ENCODE measurements around the gene NCS1.

The NCS1 gene

DNA sequence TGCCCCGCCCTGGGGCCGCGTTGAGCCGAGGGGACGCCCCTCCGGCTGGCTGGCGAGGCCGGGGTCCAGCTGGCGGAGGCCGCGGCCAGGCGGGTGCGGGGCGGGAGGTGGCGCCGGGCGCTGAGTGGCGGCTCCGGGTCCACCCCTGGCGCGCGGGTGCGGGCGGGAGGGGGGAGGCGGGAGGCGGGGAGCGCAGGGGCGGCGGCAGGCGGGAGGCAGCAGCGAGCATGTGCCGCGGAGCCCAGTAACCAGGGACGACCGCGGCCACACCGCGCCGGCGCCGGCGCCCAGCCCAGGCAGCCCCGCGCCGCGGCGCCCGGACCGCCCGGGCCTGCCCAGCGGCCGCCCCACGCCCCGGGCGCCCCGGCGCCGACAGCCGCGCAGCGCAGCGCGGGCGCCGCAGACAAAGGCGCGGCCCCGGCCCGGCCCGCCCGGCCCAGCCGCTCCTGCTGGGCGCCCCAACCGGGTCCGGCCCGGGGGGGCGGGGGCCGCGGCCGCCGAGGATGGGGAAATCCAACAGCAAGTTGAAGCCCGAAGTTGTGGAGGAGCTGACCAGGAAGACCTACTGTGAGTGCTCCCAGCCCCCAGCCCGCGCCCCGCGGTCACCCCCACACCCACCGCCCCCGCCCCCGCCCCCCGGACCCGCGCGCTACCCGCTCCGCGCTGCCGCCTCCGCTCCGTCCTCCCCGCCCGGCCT is at the start of gene NCS1:
Gene NCS1 (plus strand): TSS at position 244 of the 697 bp plus-strand sequence. CDS start 260 bp downstream, at position 504.
- CTCF ChIA-PET = no interaction called here
- TF ChIP-seq, protein P1, sequence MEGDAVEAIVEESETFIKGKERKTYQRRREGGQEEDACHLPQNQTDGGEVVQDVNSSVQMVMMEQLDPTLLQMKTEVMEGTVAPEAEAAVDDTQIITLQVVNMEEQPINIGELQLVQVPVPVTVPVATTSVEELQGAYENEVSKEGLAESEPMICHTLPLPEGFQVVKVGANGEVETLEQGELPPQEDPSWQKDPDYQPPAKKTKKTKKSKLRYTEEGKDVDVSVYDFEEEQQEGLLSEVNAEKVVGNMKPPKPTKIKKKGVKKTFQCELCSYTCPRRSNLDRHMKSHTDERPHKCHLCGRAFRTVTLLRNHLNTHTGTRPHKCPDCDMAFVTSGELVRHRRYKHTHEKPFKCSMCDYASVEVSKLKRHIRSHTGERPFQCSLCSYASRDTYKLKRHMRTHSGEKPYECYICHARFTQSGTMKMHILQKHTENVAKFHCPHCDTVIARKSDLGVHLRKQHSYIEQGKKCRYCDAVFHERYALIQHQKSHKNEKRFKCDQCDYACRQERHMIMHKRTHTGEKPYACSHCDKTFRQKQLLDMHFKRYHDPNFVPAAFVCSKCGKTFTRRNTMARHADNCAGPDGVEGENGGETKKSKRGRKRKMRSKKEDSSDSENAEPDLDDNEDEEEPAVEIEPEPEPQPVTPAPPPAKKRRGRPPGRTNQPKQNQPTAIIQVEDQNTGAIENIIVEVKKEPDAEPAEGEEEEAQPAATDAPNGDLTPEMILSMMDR (IDR thresholded peaks at IDR 0.05; ENCODE audit: control extremely low read depth, extremely low read depth, low read depth, missing control alignments) = no peak
- DNase-seq (ENCODE audit: extremely low spot score) = peak; percentile 67
- POLR2A ChIA-PET = no interaction called here

DNA sequence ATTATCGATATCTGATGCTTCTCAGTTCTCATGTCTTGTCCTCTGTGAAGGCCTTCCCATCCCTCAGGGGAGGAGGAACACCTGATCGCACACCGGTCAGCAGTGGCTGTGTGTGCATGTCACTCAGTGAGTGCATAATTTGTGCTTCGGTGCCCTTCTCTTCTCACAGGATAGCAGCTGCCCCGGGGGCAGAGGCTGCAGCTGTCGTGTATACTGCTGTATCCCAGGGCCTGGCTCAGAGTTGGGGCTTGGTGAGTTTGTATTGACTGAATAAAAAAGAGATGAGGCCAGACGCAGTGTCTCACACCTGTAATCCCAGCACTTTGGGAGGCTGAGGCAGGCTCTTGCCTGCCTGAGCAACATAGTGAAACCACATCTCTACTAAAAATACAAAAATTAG is 49.7 kb upstream of the NCS1 start:
- POLR2A ChIA-PET = interaction anchor here (0.7 kb wide), 1 partner anchor 300 kb away, joined by 3 read pairs; no protein-coding TSS in a partner anchor
- TF ChIP-seq, protein P1 (IDR thresholded peaks at IDR 0.05; ENCODE audit: control extremely low read depth, extremely low read depth, low read depth, missing control alignments) = no peak
- no peak for DNase-seq (ENCODE audit: extremely low spot score)
- CTCF ChIA-PET = interaction anchor here (0.9 to 1.8 kb wide), 5 partner anchors 10 to 192 kb away, joined by 3 to 9 read pairs (median 4); no protein-coding TSS in a partner anchor

DNA sequence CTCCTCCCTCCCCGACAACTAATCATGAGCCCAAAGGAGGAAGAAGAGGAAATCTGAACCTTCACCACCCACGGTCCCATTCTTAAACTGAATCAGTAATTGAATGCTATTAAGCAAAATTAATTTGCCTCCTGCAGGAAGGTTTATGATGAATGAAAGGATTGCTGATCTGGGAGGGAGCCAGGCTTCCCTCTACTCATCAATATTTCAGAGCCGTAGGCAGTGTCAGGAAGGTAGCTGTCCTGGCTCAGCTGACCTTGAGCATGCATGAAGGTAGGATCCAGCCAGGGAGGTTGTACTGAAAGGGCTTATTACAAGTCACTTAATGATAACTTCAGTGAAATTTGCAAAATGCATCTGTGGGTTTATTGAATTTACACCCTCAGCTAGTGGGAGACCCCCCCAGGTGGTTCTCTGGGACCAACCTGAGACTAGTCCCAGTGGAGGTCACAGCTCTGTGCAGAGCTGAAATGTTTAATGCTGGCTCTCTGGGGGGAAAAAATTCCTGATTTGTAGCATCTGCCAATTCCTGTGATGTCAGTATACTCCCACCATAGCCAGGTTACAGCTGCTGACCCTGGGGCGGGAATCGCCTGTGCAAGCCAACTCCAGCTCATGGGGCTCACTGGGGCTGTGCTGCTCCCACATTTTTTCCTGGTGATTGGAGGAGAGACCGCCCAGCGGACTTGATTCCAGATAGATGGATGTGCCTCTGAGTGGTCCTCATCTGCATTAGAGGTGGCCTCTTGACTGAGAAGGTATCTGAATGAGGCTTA is 47.9 kb upstream of the NCS1 start:
- TF ChIP-seq, protein P1 (IDR thresholded peaks at IDR 0.05; ENCODE audit: control extremely low read depth, extremely low read depth, low read depth, missing control alignments) = no peak
- DNase-seq (ENCODE audit: extremely low spot score) = no peak
- ChIA-PET CTCF (interaction anchor here (1.1 to 1.5 kb wide), 3 partner anchors 10 to 17 kb away, joined by 3 to 6 read pairs (median 5); no protein-coding TSS in a partner anchor), POLR2A (interaction anchor here (0.7 to 1.4 kb wide), 2 partner anchors 8 to 132 kb away, joined by 4 to 5 read pairs; no protein-coding TSS in a partner anchor)

DNA sequence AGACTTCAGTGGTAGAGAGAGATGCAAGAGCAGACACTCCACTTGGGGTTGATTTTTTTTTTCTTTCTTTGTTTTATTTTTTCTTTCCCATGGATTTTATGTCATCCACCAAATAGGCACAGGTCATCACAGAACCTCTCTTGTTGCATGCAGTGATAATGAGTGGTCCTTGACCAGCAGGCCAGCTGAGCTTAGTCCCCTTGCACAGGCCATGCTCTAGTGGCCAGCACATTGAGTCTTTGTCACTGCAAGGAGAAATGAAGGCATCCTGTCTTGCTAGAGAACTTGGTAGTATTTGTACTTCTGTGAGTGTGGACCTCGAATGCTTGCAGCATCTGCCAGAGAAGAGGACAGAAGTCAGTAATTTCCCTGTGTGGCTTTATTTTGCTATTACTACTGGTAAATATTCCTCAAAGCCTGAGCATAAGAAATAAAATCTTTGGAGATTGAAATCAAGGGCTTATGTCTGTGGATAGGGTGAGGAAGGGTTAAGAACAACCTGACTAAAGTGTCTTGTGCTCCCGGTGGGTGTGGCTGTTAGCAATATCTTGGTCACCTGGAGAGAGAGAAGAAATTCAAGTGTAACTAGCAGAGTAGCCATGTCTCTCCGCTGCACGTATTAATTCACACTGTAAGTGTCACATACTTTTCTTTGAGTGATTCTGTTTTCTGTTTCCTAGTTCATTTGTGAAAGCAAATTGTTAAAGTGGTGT is 45.3 kb upstream of the NCS1 start:
- DNase-seq (ENCODE audit: extremely low spot score) = no peak
- TF ChIP-seq, protein P1 (IDR thresholded peaks at IDR 0.05; ENCODE audit: control extremely low read depth, extremely low read depth, low read depth, missing control alignments) = no peak
- ChIA-PET POLR2A (no interaction called here), CTCF (interaction anchor here (1.1 kb wide), 1 partner anchor 20 kb away, joined by 4 read pairs; no protein-coding TSS in a partner anchor)

DNA sequence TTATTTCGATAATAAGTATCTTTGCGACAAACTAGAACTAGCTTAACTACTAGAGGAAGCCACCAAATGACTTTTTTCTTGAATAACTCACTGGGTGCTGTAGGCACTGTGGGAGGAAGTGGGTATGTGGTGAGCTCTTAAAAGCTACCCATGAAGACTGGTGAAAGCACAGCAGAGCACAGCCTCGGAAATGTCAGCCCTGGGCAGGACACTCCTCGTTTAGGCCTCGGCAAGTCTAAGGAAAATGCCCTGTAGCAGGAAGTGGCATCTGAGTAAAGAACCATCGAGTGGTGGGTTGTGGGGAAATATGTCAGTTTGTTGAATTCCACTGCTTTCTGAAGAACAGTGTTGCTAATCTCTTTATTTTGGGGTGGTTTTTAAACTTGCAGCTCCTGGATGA is 44.0 kb upstream of the NCS1 start:
- DNase-seq (ENCODE audit: extremely low spot score) = no peak
- ChIA-PET POLR2A (interaction anchor here (0.6 to 0.9 kb wide), 2 partner anchors 12 to 13 kb away, joined by 3 read pairs; no protein-coding TSS in a partner anchor), CTCF (interaction anchor here (1.0 to 3.2 kb wide), 3 partner anchors 11 to 116 kb away, joined by 3 to 13 read pairs (median 7); no protein-coding TSS in a partner anchor)
- TF ChIP-seq, protein P1 (IDR thresholded peaks at IDR 0.05; ENCODE audit: control extremely low read depth, extremely low read depth, low read depth, missing control alignments) = no peak

Measured in GM10248 (cell line).